Kidney (tissue), 14 donors: ENCODE results near the gene KIAA1755. TPM values are rescaled to one million over a fixed set of nuclear protein-coding genes. Genes with fewer than 3 reads are reported as not detected.

Experiments
- DNase-seq, 5 donors: peaks; one replicate each; pipeline ENCODE4 v3.0.0-alpha.2; 2013 to 2020
- FAIRE-seq: peaks from 2 replicates; lab custom pipeline; 2012; peaks lifted over from hg19 to GRCh38; lab: Jason Lieb, UNC
- H3K27ac ChIP-seq, 2 donors: one replicate each; pipeline ENCODE4 v1.7.0; 2013; ENCODE audit warnings: low read depth in 2 of 2, low read length in 2 of 2, inconsistent platforms in 1 of 2
- H3K27me3 ChIP-seq: one replicate; pipeline ENCODE4 v1.7.1; 2013; ENCODE audit warnings: low read length, inconsistent platforms; ENCODE audit not compliant: control insufficient read depth, insufficient read depth
- H3K36me3 ChIP-seq, 3 donors: one replicate each; pipeline versions ENCODE4 v1.7.0 to v1.7.1; 2013; ENCODE audit warnings: low read length in 3 of 3, control low read depth in 1 of 3, inconsistent platforms in 1 of 3; ENCODE audit not compliant: insufficient read depth in 3 of 3, control insufficient read depth in 2 of 3
- H3K4me1 ChIP-seq, 3 donors: one replicate each; pipeline versions ENCODE4 v1.7.0 to v1.7.1; 2013; ENCODE audit warnings: low read length in 3 of 3, inconsistent platforms in 1 of 3, low read depth in 1 of 3; ENCODE audit not compliant: control insufficient read depth in 2 of 3, insufficient read depth in 2 of 3
- H3K4me3 ChIP-seq, 3 donors: one replicate each; pipeline versions ENCODE4 v1.7.0 to v1.8.1; 2013; ENCODE audit warnings: low read length in 3 of 3, control low read depth in 1 of 3, inconsistent platforms in 1 of 3
- H3K9ac ChIP-seq, 3 donors: one replicate each; pipeline versions ENCODE4 v1.7.0 to v1.7.1; 2013; ENCODE audit warnings: low read length in 3 of 3, control low read depth in 1 of 3, inconsistent platforms in 1 of 3
- H3K9me3 ChIP-seq, 3 donors: one replicate each; pipeline versions ENCODE4 v1.7.0 to v1.7.1; 2013; ENCODE audit warnings: low read length in 3 of 3, control low read depth in 1 of 3, inconsistent platforms in 1 of 3; ENCODE audit not compliant: control insufficient read depth in 2 of 3, insufficient read depth in 1 of 3
- CTCF ChIP-seq: IDR thresholded peaks from 3 replicates; pipeline ENCODE4 v1.5.1; 2012; ENCODE audit warnings: mild to moderate bottlenecking, moderate library complexity, borderline replicate concordance; ENCODE audit not compliant: insufficient read depth; ENCODE audit errors: extremely low read depth
- intact Hi-C: fragments of 100-400 bp; cut with DNase I; formaldehyde crosslinking; loops from one replicate; pipeline ENCODE4 v1.11.1; 2022
- polyA plus RNA-seq: library from polyadenylated mRNA; stranded (reverse); fragments of 350-450 nt; fragmentation: Illumina TruSeq; extraction: RNeasy Lipid Tissue Mini Kit (QIAGEN cat#74804); gene quantifications from one replicate; pipeline ENCODE4 v1.2.3, GENCODE V29; 2014; ENCODE audit warnings: low read depth, low replicate concordance; ENCODE audit not compliant: insufficient read depth
- total RNA-seq: library from RNA; stranded (reverse); fragmentation: NEBNext Ultra II Directional; extraction: Animal tissue kit (Norgen Biotek cat#: 25700); gene quantifications from one replicate; pipeline ENCODE4 v1.2.1, GENCODE V29; 2021
- donor health status: control.
- donor health status: control.
- donor health status: control.
- donor health status: control.
- donor health status: control.
- donor health status: DM: yes; HTN: yes; CAD: no.
- donor health status: Normal renal cell carcinoma (clear cell type).

KIAA1755 gene
- total and polyA plus RNA-seq, 2 donors from 2014 or later: 1.5 to 5.1 TPM

- no peak overlapping the region for H3K4me3 ChIP-seq
- no peaks in the 10 kb centered on the region for H3K27me3 ChIP-seq
- intact Hi-C loops: no loop called here
- no peak for TF ChIP-seq CTCF
- H3K9ac ChIP-seq: no peak overlapping the region
- no peak for FAIRE-seq
- no peak overlapping the region for H3K27ac ChIP-seq
- DNase-seq: peak in 2 of 5 donors; percentile 35 to 61
- H3K36me3 ChIP-seq: no peaks in the 10 kb centered on the region
- no peaks in the 10 kb centered on the region for H3K9me3 ChIP-seq
- H3K4me1 ChIP-seq: no peaks in the 10 kb centered on the region
Observed at GRCh38 chr20:38222923-38223742, 37.4 kb downstream of the KIAA1755 start.

DNA sequence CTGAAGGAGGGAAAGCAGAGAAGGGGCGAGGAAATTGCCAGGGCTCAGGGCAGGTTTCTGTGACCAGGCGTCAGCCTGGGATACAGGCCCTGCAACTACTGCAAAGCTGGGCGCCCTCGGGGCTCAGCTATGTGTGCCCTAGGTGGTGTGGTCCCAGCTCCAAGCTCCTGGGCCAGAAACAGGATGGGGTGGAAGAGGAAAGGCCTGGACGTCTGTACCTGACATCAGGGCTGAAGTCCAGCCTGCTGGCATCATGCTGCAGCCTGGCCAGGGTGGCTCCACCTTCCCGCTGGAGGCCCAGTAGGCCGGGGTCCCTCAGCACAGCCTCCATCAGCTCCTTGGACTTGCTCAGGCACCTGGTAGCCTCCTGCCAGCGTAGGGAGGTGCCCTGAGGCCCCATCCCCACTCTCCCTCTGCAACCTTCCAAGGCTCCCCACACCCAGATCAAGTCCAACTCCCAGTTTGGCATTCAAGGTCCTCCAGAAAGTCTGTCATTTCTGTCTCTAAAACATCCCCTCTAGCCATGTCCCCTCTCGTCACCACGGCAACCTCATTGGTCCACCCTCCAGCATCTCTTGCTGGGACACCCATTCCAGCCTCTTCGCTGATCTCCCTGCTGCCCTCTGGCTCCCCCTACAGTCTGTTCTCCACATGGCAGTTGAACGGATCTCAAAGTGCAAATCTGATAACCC lies 38.2 kb downstream of the KIAA1755 start:
- no peak overlapping the region for H3K4me3 ChIP-seq
- TF ChIP-seq CTCF: peak; percentile 79
- H3K4me1 ChIP-seq: no peaks in the 10 kb centered on the region
- intact Hi-C loops: no loop called here
- FAIRE-seq: no peak
- H3K9me3 ChIP-seq: no peaks in the 10 kb centered on the region
- H3K9ac ChIP-seq: no peak overlapping the region
- no peaks in the 10 kb centered on the region for H3K27me3 ChIP-seq
- DNase-seq: peak; percentile 59 to 75 (median 70)
- no peak overlapping the region for H3K27ac ChIP-seq
- no peaks in the 10 kb centered on the region for H3K36me3 ChIP-seq

- H3K4me1 ChIP-seq: no peaks in the 10 kb centered on the region
- TF ChIP-seq CTCF: peak; percentile 79
- no peaks in the 10 kb centered on the region for H3K9me3 ChIP-seq
- intact Hi-C loops: no loop called here
- H3K9ac ChIP-seq: no peak overlapping the region
- no peak overlapping the region for H3K27ac ChIP-seq
- no peak overlapping the region for H3K4me3 ChIP-seq
- no peaks in the 10 kb centered on the region for H3K36me3 ChIP-seq
- H3K27me3 ChIP-seq: no peaks in the 10 kb centered on the region
- peak; percentile 80 to 90 (median 86) for DNase-seq
- no peak for FAIRE-seq
Observed at GRCh38 chr20:38221119-38221589, 39.4 kb downstream of the KIAA1755 start.
